Endothelial cell (in vitro differentiated cells): ENCODE data around the gene ALKBH4. TPM values are rescaled to one million over a fixed set of nuclear protein-coding genes. Genes with fewer than 3 reads are reported as not detected.
"Not testable (repeated sequence)": the region's sequence is repeated elsewhere in the genome, so short reads cannot be mapped to it uniquely, and the experiment has no call there.

Experiments used
- DNase-seq: peaks from one replicate; pipeline ENCODE4 v3.0.0; 2021; ENCODE audit warnings: low spot score
- H3K27ac Mint-ChIP-seq: one replicate; pipeline ENCODE4 v1.8.0; 2021; ENCODE audit warnings: mixed read lengths, inconsistent platforms; ENCODE audit not compliant: unreplicated experiment
- H3K27me3 Mint-ChIP-seq: one replicate; pipeline ENCODE4 v1.8.0; 2021; ENCODE audit warnings: mild to moderate bottlenecking, moderate library complexity, mixed read lengths, inconsistent platforms; ENCODE audit not compliant: unreplicated experiment
- H3K36me3 Mint-ChIP-seq: one replicate; pipeline ENCODE4 v1.8.0; 2021; ENCODE audit warnings: mild to moderate bottlenecking, low read depth, mixed read lengths, inconsistent platforms; ENCODE audit not compliant: unreplicated experiment
- H3K4me1 Mint-ChIP-seq: one replicate; pipeline ENCODE4 v1.8.0; 2021; ENCODE audit warnings: mild to moderate bottlenecking, mixed read lengths, inconsistent platforms; ENCODE audit not compliant: unreplicated experiment
- H3K4me3 Mint-ChIP-seq: one replicate; pipeline ENCODE4 v1.8.0; 2021; ENCODE audit warnings: mild to moderate bottlenecking, mixed read lengths, inconsistent platforms; ENCODE audit not compliant: unreplicated experiment
- H3K9me3 Mint-ChIP-seq: one replicate; pipeline ENCODE4 v1.8.0; 2021; ENCODE audit warnings: mixed read lengths, inconsistent platforms; ENCODE audit not compliant: unreplicated experiment
- total RNA-seq: library from RNA; stranded (reverse); fragmentation: NEBNext Ultra II Directional; extraction: Animal tissue kit (Norgen Biotek cat#: 25700); gene quantifications from one replicate; pipeline ENCODE4 v1.2.1, GENCODE V29; 2021; ENCODE audit not compliant: unreplicated experiment
- TF ChIP-seq, protein P1 (sequence below): fragments of 200-600 bp; sonication (generic); IDR thresholded peaks from one replicate; pipeline ENCODE4 v1.5.0; 2021; ENCODE audit warnings: antibody characterized with exemption; ENCODE audit not compliant: unreplicated experiment

Gene ALKBH4
- total RNA-seq, 1 donor from 2014 or later: 11.5 TPM

DNA sequence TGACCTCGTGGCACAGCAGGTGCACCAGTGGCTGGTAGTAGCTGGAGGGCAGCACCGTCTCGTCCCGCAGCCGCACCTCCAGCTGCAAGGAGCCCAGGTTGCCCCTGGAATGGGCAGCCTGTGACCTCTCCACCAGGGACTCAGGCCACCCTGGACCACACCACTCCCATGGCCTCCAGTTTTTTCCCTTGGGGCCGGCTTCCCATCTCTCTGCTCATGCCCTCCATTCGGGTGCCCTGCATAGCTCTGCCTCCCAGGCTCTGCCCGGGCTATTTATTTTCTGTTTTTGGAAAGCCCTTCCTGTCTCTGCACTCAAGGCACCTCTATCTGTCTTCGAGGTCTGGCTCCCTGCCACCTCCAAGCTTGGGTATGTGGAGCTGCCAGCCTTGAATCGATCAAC, 32.2 kb upstream of the ALKBH4 start:
- not testable (repeated sequence) for H3K4me3 Mint-ChIP-seq

DNA sequence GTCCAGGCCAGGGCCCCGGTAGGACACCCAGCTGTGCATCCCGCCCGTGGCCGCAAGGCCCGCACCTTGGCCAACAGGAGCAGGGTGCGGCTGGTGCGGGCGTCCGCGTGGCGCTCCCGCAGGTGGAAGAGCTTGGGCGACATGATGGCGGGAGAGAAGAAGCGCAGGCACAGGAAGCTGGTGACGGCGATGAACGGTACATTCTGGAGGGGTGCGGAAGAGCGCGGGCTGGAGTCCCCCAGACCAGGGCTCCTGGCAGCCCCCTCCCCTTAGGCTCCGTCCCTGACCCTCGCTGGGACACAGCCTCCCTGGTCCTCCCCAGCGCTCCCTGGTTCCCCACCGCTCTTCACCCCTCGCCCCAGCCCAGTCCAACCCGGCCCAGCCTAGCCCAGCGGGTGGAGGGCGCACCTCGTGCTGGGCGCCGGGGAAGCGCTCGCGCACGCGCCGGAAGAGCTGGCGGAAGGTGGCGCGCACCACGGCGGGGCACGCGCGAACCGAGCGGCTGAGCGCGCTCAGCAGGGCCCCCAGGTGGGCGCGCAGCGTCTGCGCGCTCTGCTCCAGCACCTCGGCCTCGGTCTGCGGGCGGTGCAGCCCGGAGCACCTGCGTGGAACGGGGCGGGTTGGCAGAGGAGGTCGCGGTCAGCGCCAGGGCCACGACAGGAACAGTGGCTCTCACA, 29.9 kb upstream of the ALKBH4 start:
- H3K27me3 Mint-ChIP-seq, H3K4me3 Mint-ChIP-seq, H3K9me3 Mint-ChIP-seq, H3K36me3 Mint-ChIP-seq, H3K27ac Mint-ChIP-seq, DNase-seq, H3K4me1 Mint-ChIP-seq: not testable (repeated sequence)

More for the DNA sequence above, 32.2 kb upstream of the ALKBH4 start:
- not testable (repeated sequence) for H3K4me1 Mint-ChIP-seq, H3K36me3 Mint-ChIP-seq, DNase-seq, H3K27ac Mint-ChIP-seq, H3K27me3 Mint-ChIP-seq, H3K9me3 Mint-ChIP-seq

DNA sequence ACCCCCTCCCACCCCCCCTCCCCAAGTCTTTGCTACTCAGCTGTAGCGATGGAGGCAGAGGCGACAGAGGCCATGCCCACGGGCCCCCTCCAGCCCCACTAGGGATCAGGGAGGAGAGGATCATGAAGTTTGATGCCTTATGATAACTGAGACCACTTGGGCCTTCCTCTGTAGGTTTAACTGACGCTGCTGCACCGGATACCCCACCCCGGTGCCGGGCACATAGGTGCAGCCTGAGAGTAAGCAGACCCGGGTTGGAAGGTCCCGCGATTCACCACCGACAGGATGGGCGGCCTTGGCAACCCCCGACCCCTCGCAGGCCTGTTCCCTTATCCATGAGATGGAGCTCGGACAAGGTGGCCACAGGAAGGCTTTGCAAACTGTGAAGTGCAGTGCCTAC, 29.4 kb upstream of the ALKBH4 start:
- not testable (repeated sequence) for H3K36me3 Mint-ChIP-seq, H3K4me1 Mint-ChIP-seq, H3K4me3 Mint-ChIP-seq, H3K9me3 Mint-ChIP-seq, H3K27ac Mint-ChIP-seq, H3K27me3 Mint-ChIP-seq, DNase-seq

DNA sequence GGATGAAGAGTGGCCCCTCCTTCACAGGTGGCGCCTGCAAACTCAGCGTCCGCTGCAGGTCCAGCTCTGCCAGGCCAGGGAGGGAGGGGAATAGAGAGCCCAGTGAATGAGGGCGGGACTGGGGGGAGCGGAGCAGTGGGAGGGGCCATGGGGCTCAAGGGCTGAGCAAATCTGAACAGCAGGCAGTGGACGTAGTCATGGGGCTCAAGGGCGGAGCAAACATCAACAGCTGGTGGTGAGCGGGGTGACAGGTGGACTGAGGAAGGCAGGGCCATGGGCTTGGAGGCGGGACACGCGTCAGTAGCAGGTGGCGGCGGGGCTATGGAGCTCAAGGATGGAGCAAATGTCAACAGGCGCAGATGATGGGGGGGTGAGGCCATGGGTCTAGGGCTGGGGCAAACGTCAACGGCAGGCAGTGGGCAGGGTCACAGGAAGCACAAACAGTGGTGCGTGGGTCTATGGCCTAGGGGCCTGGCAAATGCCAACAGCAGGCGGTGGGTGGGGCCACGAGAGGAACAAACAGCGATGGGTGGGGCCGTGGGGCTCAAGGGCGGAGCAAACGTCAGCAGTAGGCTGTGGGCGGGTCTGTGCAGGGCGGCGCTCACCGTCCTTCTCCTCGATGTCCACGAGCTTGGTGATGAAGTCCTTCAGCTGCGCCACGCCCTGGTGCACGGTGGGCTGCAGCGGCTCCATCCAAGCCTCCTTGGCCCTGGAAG, 28.7 kb upstream of the ALKBH4 start:
- not testable (repeated sequence) for H3K27ac Mint-ChIP-seq, H3K4me1 Mint-ChIP-seq, H3K4me3 Mint-ChIP-seq, H3K9me3 Mint-ChIP-seq, H3K36me3 Mint-ChIP-seq, H3K27me3 Mint-ChIP-seq, DNase-seq

DNA sequence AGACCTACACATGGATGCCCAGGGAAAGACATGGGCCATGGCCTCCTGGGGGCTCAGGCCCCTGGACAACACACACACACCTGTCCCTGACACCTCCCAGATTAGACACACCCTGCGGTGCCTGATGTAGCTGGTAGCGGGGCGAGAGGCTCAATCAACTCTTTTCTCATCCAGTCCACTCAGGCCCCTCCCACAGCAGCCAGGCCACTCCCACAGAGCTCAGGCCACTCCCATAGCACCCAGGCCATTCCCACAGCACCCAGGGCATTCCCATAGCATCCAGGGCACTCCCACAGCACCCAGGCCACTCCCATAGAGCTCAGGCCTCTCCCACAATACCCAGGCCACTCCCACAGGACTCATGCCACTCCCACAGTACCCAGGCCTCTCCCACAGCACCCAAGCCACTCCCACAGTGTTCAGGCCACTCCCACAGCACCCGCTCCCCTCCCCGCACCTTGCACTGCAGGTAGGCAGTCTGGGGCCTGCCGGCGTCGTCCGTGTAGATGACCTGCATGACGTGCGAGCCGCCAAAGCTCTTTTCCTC, 25.9 kb upstream of the ALKBH4 start:
- not testable (repeated sequence) for H3K4me3 Mint-ChIP-seq, H3K36me3 Mint-ChIP-seq, DNase-seq, H3K9me3 Mint-ChIP-seq, H3K4me1 Mint-ChIP-seq, H3K27ac Mint-ChIP-seq, H3K27me3 Mint-ChIP-seq

DNA sequence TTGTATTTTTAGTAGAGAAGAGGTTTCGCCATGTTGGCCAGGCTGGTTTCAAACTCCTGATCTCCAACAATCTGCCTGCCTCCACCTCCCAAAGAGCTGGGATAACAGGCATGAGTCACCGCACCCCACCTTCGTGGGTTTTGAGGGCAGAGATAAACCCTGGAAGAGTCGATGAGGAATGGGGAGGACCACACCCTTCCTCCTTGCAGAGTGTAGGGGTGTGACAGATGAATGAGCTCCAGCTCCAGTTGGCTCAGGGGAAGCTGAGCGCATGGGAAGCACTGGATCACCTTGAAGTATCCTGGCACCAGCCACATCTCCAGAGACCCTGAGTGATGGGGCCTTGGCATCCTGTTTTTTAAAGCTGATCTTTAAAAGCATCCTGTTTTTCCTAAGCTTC, 19.7 kb upstream of the ALKBH4 start:
- DNase-seq, H3K9me3 Mint-ChIP-seq, H3K27me3 Mint-ChIP-seq, H3K36me3 Mint-ChIP-seq, H3K27ac Mint-ChIP-seq, H3K4me1 Mint-ChIP-seq, H3K4me3 Mint-ChIP-seq: not testable (repeated sequence)

DNA sequence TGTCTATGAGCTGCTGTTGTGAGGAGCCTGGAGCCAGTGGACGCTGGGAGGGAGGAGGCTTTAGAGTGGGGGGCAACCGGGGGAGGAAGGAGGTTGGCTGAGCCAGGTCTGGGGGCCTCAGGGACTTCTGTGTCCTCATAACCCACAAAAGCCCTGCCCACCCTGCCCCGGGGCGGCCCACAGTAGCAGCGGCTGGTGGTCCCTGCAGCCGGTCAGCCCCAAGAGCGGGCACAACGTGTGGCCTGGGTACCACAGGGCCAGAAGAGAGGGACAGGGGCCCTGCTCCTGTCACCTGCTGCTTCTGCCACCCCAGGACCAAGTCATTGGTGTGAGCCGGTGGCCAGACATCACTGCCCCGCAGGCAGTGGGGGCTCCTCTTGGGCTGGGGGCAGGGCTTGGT, 17.3 kb upstream of the ALKBH4 start:
- H3K36me3 Mint-ChIP-seq, H3K27ac Mint-ChIP-seq, H3K4me1 Mint-ChIP-seq, H3K4me3 Mint-ChIP-seq, H3K9me3 Mint-ChIP-seq, H3K27me3 Mint-ChIP-seq, DNase-seq: not testable (repeated sequence)

DNA sequence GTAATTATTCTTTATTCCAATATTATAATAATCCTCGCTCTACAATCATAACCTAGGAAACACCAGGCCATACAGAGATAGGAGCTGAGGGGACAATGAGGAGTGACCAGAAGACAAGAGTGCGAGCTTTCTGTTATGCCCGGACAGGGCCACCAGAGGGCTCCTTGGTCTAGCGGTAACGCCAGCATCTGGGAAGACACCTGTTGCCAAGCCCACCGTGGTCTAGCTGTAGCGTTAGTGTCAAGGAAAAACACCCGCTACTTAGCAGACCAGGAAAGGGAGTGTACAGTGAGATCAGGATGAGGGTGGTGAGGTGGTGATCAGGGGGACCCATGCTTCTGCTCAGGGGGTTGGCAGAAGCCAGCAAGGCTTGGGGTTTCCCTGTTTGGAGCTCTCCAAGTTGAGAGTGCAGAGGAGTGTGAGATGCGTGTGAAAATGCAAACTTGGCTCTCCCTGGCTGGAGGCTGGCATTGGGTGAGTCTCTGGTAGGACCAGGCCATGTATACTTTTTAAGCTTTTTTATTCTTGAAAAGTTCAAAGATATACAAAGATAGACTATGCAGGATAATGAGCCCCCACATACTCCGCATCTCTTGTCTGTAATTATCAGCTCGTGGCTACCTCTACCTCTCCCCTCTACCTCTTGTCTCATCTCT, 15.4 kb upstream of the ALKBH4 start:
- H3K27ac Mint-ChIP-seq, H3K4me3 Mint-ChIP-seq, H3K27me3 Mint-ChIP-seq, H3K9me3 Mint-ChIP-seq, H3K4me1 Mint-ChIP-seq, H3K36me3 Mint-ChIP-seq: not testable (repeated sequence)
- peak; percentile 70 for DNase-seq
- TF ChIP-seq, protein P1, sequence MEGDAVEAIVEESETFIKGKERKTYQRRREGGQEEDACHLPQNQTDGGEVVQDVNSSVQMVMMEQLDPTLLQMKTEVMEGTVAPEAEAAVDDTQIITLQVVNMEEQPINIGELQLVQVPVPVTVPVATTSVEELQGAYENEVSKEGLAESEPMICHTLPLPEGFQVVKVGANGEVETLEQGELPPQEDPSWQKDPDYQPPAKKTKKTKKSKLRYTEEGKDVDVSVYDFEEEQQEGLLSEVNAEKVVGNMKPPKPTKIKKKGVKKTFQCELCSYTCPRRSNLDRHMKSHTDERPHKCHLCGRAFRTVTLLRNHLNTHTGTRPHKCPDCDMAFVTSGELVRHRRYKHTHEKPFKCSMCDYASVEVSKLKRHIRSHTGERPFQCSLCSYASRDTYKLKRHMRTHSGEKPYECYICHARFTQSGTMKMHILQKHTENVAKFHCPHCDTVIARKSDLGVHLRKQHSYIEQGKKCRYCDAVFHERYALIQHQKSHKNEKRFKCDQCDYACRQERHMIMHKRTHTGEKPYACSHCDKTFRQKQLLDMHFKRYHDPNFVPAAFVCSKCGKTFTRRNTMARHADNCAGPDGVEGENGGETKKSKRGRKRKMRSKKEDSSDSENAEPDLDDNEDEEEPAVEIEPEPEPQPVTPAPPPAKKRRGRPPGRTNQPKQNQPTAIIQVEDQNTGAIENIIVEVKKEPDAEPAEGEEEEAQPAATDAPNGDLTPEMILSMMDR: peak; percentile 18

DNA sequence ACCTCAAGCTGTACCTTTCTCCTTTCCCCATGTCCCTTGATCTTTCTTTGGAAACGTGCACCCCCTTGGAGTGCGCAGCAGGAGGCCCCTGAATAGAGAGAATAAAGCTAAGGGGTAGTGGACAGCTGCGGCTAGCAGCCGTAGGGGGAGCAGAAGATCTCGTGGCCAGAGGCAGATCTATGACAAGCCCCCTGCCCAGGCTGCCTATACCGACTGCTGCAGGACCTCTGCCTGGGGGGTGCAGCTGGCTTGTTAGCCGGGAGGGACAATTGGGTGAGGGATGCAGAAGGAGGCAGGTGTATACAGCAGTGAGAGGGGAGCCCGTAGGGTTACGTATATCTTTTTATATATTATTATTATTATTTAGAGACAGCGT, 14.5 kb upstream of the ALKBH4 start:
- H3K27ac Mint-ChIP-seq, DNase-seq, H3K36me3 Mint-ChIP-seq, H3K27me3 Mint-ChIP-seq, H3K4me3 Mint-ChIP-seq, H3K9me3 Mint-ChIP-seq, H3K4me1 Mint-ChIP-seq: not testable (repeated sequence)

DNA sequence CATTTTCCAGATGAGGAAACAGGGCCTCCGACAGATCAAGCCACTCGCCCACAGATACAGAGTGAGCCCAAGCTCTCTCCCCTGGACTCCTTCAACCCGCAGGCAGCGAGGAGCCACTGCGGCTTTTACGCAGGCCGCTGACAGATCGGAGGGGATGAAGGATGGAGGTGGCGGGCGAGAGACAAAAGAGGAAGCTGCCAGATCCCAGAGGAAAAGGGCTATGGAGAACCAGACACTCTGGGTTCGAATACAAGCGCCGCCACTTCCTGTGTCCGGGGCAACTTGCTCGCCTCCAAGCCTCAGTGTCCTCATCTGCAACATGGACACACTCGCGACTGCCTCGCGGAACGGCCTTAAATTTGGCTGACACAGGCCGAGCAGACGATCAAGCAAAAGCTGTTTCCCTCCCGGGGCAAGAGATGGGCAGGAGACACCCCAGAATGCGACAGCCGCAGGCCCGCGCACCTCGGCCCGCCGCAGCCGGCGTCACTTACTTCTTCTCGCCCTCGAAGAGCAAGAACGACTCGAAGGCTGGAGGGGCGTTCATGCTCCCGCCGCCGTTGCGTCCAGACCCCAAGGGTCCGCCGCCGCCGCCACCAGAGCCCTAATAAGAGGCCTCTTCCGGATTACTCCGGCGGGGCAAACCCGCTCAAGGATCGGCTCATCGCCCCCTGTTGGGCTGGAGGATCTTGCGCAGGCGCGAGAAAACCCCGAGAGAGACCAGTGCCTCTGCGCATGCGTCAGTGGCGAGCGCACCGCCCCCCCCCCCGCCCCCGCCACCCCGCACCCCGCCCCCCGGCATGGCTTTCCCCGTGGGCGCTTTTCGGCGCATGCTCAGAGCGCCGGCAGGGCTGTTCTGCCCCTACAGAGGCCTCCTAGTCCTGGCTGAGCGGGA, 13.9 kb upstream of the ALKBH4 start, which contains the start of gene POLR2J:
POLR2J (minus strand) TSS at position 609 of the 895 bp plus-strand sequence; CDS start at position 547, 62 bp downstream.
- H3K27me3 Mint-ChIP-seq, H3K9me3 Mint-ChIP-seq, H3K4me1 Mint-ChIP-seq, H3K36me3 Mint-ChIP-seq, H3K27ac Mint-ChIP-seq: not testable (repeated sequence)
- peak; percentile 80 for DNase-seq
- peak within 1 kb of the TSS; percentile 89 for H3K4me3 Mint-ChIP-seq
